H9 (cell line): ENCODE measurements around the gene HEXIM1. TPM values are rescaled to one million over a fixed set of nuclear protein-coding genes. Genes with fewer than 3 reads are reported as not detected.

ENCODE experiments used
- DNase-seq: peaks from one replicate; pipeline ENCODE4 v3.0.0-alpha.2; 2017
- H2AFZ ChIP-seq: one replicate; pipeline ENCODE4 v1.6.1; 2013; ENCODE audit warnings: mild to moderate bottlenecking, low read length, control low read depth, moderate library complexity
- H2AK5ac ChIP-seq: 2 replicates; pipeline ENCODE4 v1.6.1; 2013; ENCODE audit warnings: low read length, control low read depth, mixed read lengths; ENCODE audit not compliant: insufficient read length
- H2BK120ac ChIP-seq: one replicate; pipeline ENCODE4 v1.6.1; 2013; ENCODE audit warnings: low read depth, mild to moderate bottlenecking, low read length, control low read depth, inconsistent platforms; ENCODE audit not compliant: poor library complexity, severe bottlenecking
- H2BK12ac ChIP-seq: 2 replicates; pipeline ENCODE4 v1.6.1; 2013; ENCODE audit warnings: low read length, control low read depth, mixed read lengths, low read depth; ENCODE audit not compliant: insufficient read length
- H2BK15ac ChIP-seq: 2 replicates; pipeline ENCODE4 v1.6.1; 2013; ENCODE audit warnings: low read depth, low read length, control low read depth
- H2BK20ac ChIP-seq: one replicate; pipeline ENCODE4 v1.6.1; 2013; ENCODE audit warnings: low read depth, mild to moderate bottlenecking, low read length, control low read depth, inconsistent platforms; ENCODE audit not compliant: poor library complexity, severe bottlenecking
- H2BK5ac ChIP-seq: 2 replicates; pipeline ENCODE4 v1.6.1; 2013; ENCODE audit warnings: low read length, control low read depth, mixed read lengths; ENCODE audit not compliant: insufficient read length
- H3K14ac ChIP-seq: 2 replicates; pipeline ENCODE4 v1.6.1; 2013; ENCODE audit warnings: low read length, control low read depth; ENCODE audit not compliant: insufficient read depth
- H3K18ac ChIP-seq: 2 replicates; pipeline ENCODE4 v1.6.1; 2013; ENCODE audit warnings: low read depth, mild to moderate bottlenecking, mixed read lengths, low read length, control low read depth; ENCODE audit not compliant: insufficient read length
- H3K23ac ChIP-seq: 2 replicates; pipeline ENCODE4 v1.6.1; 2013; ENCODE audit warnings: low read length, control low read depth, mixed read lengths, low read depth; ENCODE audit not compliant: insufficient read length
- H3K23me2 ChIP-seq: 2 replicates; pipeline ENCODE4 v1.6.1; 2013; ENCODE audit warnings: low read depth, mild to moderate bottlenecking, mixed read lengths, low read length, control low read depth; ENCODE audit not compliant: insufficient read length, poor library complexity, severe bottlenecking
- H3K27ac ChIP-seq: 2 replicates; pipeline ENCODE4 v1.5.1; 2013; ENCODE audit warnings: low read length, control low read depth, mixed read lengths, low read depth; ENCODE audit not compliant: insufficient read length
- H3K27me3 ChIP-seq: 2 replicates; pipeline ENCODE4 v1.6.1; 2013; ENCODE audit warnings: low read length, control low read depth, inconsistent platforms; ENCODE audit not compliant: insufficient read depth
- H3K4ac ChIP-seq: 2 replicates; pipeline ENCODE4 v1.6.1; 2013; ENCODE audit warnings: low read depth, mild to moderate bottlenecking, control low read depth, inconsistent platforms, low read length, moderate library complexity
- H3K4me1 ChIP-seq: 2 replicates; pipeline ENCODE4 v1.6.1; 2013; ENCODE audit warnings: low read length, control low read depth, inconsistent platforms; ENCODE audit not compliant: insufficient read depth
- H3K4me2 ChIP-seq: 2 replicates; pipeline ENCODE4 v1.6.1; 2013; ENCODE audit warnings: low read length, control low read depth, mixed read lengths; ENCODE audit not compliant: insufficient read length, insufficient read depth
- H3K56ac ChIP-seq: 2 replicates; pipeline ENCODE4 v1.6.1; 2013; ENCODE audit warnings: low read depth, mild to moderate bottlenecking, mixed read lengths, low read length, control low read depth; ENCODE audit not compliant: insufficient read length
- H3K79me1 ChIP-seq: 2 replicates; pipeline ENCODE4 v1.6.1; 2013; ENCODE audit warnings: low read depth, mild to moderate bottlenecking, moderate library complexity, low read length, control low read depth, inconsistent platforms; ENCODE audit not compliant: insufficient read depth, poor library complexity, severe bottlenecking
- H3K79me2 ChIP-seq: 2 replicates; pipeline ENCODE4 v1.6.1; 2013; ENCODE audit warnings: low read length, control low read depth, inconsistent platforms; ENCODE audit not compliant: insufficient read depth
- H3K9ac ChIP-seq: 2 replicates; pipeline ENCODE4 v1.6.1; 2013; ENCODE audit warnings: low read length, control low read depth, mixed read lengths; ENCODE audit not compliant: insufficient read length; ENCODE audit errors: extremely low read depth
- H3K9me3 ChIP-seq: one replicate; pipeline ENCODE4 v1.6.1; 2013; ENCODE audit warnings: low read depth, low read length, inconsistent platforms; ENCODE audit not compliant: control insufficient read depth
- H3T11ph ChIP-seq: one replicate; pipeline ENCODE4 v1.6.1; 2013; ENCODE audit warnings: mild to moderate bottlenecking, low read length, control low read depth, inconsistent platforms
- H4K20me1 ChIP-seq: one replicate; pipeline ENCODE4 v1.6.1; 2013; ENCODE audit not compliant: control insufficient read depth, insufficient read length, insufficient read depth
- H4K5ac ChIP-seq: 2 replicates; pipeline ENCODE4 v1.6.1; 2013; ENCODE audit warnings: low read depth, mild to moderate bottlenecking, mixed read lengths, low read length, control low read depth; ENCODE audit not compliant: insufficient read length
- H4K8ac ChIP-seq: replicated peaks from 2 replicates; pipeline ENCODE4 v1.6.1; 2013; ENCODE audit warnings: low read length, control low read depth, mixed read lengths, low read depth; ENCODE audit not compliant: insufficient read length
- H4K91ac ChIP-seq: 2 replicates; pipeline ENCODE4 v1.6.1; 2013; ENCODE audit warnings: low read depth, mild to moderate bottlenecking, moderate library complexity, mixed read lengths, low read length, control low read depth; ENCODE audit not compliant: insufficient read length
- H3K27ac Mint-ChIP-seq, 3 experiments: 2 replicates in 2 of 3; 3 replicates in 1 of 3; pipeline ENCODE4 v1.8.0; 2020 to 2021; ENCODE audit warnings: mixed read lengths in 3 of 3, mild to moderate bottlenecking in 1 of 3, moderate library complexity in 1 of 3
- H3K27me3 Mint-ChIP-seq: 2 replicates; pipeline ENCODE4 v1.8.0; 2021; ENCODE audit warnings: low read depth, mild to moderate bottlenecking, moderate library complexity, mixed read lengths
- H3K36me3 Mint-ChIP-seq, 3 experiments: 2 replicates in 2 of 3; 3 replicates in 1 of 3; pipeline ENCODE4 v1.8.0; 2020 to 2021; ENCODE audit warnings: low read depth in 3 of 3, mixed read lengths in 3 of 3; ENCODE audit not compliant: insufficient read depth in 1 of 3
- H3K4me1 Mint-ChIP-seq, 2 experiments: 2 replicates each; pipeline ENCODE4 v1.8.0; 2020; ENCODE audit warnings: mixed read lengths in 2 of 2
- H3K4me3 Mint-ChIP-seq, 2 experiments: 2 replicates in 1 of 2; 3 replicates in 1 of 2; pipeline ENCODE4 v1.8.0; 2020 to 2021; ENCODE audit warnings: mild to moderate bottlenecking in 2 of 2, mixed read lengths in 2 of 2, moderate library complexity in 1 of 2
- H3K9me3 Mint-ChIP-seq, 2 experiments: 2 replicates in 1 of 2; 3 replicates in 1 of 2; pipeline ENCODE4 v1.8.0; 2020; ENCODE audit warnings: mild to moderate bottlenecking in 2 of 2, mixed read lengths in 2 of 2, moderate library complexity in 1 of 2
- CTCF ChIP-seq: fragments of 200-600 bp; sonication (generic); conservative IDR thresholded peaks from 3 replicates; pipeline ENCODE4 v1.8.0; 2021; ENCODE audit warnings: antibody characterized with exemption, mild to moderate bottlenecking
- WGBS: extraction: QIAGEN DNeasy Blood & Tissue Kit; methylation state at CpG from one replicate; pipeline ENCODE4 v1.1.7; 2013; ENCODE audit warnings: missing lambda C conversion rate, low lambda C conversion rate, mixed read lengths; ENCODE audit not compliant: insufficient read length; ENCODE audit errors: extremely low coverage; 5-methylcytosine and 5-hydroxymethylcytosine counted together
- total RNA-seq: library from RNA; stranded (reverse); gene quantifications from 2 replicates; pipeline ENCODE4 v1.2.1, GENCODE V29; 2021

HEXIM1 gene
- total RNA-seq, 1 experiment from 2014 or later = 32.4 TPM

- Histone ChIP-seq H4K8ac (no peak overlapping the region), H3K4me1 (0 out of 2 replicates have a peak, but pooled peaks cover 2% of the 10 kb centered on the region), H3K27ac (no peak overlapping the region), H4K20me1 (no peaks in the 10 kb centered on the region), H2AFZ (no peak overlapping the region), H3K9me3 (no peaks in the 10 kb centered on the region), H3K14ac (no peak overlapping the region), H3K56ac (no peak overlapping the region), H3K79me1 (peaks cover 4% of the 10 kb centered on the region), H3K27me3 (no peaks in the 10 kb centered on the region), H3K23me2 (peaks cover 3% of the 10 kb centered on the region), H2AK5ac (no peak overlapping the region), H2BK20ac (no peak overlapping the region), H2BK120ac (no peak overlapping the region), H2BK12ac (no peak overlapping the region), H3K4me2 (no peak overlapping the region), H3T11ph (no peak overlapping the region), H2BK15ac (no peak overlapping the region), H3K23ac (no peak overlapping the region), H3K79me2 (no peaks in the 10 kb centered on the region), H2BK5ac (no peak overlapping the region), H4K91ac (no peak overlapping the region), H4K5ac (no peak overlapping the region), H3K4ac (no peak overlapping the region), H3K9ac (no peak overlapping the region), H3K18ac (no peak overlapping the region)
- peaks cover 0 to 16% (median 5%) of the 10 kb centered on the region in 3 experiments; a peak in 4 of 7 replicates for H3K36me3 Mint-ChIP-seq
- DNase-seq = no peak
- H3K4me3 Mint-ChIP-seq = no peak overlapping the region
- no peak for TF ChIP-seq CTCF
- no peaks in the 10 kb centered on the region for H3K9me3 Mint-ChIP-seq
- WGBS = no CpG with 5 or more reads among the region's 3 CpGs
- no peaks in the 10 kb centered on the region for H3K27me3 Mint-ChIP-seq
- H3K27ac Mint-ChIP-seq = peak overlapping the region in 1 of 3 experiments; percentile 82; a peak in 2 of 7 replicates
- H3K4me1 Mint-ChIP-seq = peaks cover 25 to 26% of the 10 kb centered on the region in 2 experiments
These were observed 8.0 kb downstream of the HEXIM1 start for GRCh38 chr17:45156242-45156641.
